ENCODE data around the gene RBBP9. TPM values are rescaled to one million over a fixed set of nuclear protein-coding genes. Genes with fewer than 3 reads are reported as not detected.
A peak's percentile ranks its signal among the peaks of the same experiment; 100 is the strongest.

RBBP9 gene
- total and polyA plus RNA-seq, 9 of the 15 experiments (the other 6 are each of a cell fraction or from before 2014, with no cell fraction given) = 0.94 to 4.4 (median 2.5) TPM

DNA sequence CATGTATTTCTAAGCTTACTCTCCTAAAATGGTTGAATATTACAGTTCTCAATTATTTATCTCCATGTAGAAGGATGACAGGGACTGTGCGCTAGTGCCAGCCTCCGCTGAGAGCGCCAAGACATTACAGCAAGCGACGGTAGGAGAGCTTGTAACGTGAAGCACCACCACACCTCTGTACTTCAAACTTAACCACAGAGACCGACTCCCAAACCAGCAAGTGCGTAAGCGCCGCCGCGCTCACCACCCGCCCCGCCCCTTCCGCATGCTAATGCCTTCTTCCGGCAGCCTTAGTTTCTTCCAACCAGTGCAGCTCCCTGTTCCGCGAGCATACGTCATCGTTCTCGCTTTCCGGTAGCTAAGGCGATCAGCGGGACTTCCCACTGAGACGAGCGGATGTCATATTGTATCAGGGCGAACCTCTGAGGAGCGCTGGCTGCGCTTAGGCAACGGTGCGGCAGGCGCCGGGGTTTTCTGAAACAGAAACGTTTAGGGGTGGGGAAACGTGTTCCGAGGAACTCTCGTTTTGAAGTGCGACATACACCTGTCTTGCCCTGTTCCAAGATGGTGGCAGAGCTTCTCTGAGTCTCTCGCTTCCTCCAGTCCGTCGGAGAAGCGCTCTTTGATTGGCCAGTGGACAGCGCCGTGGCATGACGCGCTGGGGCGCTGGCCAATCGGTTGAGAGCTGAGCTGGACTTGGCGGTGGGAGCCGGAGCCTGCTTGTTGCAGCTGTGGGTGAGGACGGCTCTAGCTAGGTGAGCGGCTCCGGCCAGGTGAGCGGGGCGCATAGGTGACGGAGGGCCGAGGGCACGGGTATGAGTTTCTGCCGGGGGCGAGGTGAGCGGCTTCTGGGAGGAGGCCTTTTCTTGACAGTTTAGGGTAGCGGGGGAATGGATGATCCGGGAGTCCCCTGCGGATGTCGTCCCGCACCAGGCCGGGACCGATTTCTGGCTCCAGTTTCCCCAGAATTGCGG, 10.5 kb upstream of the RBBP9 start, which contains the start of gene SEC23B (continued):
- TF ChIP-seq, protein P1, sequence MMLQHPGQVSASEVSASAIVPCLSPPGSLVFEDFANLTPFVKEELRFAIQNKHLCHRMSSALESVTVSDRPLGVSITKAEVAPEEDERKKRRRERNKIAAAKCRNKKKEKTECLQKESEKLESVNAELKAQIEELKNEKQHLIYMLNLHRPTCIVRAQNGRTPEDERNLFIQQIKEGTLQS (IDR thresholded peaks at IDR 0.05) = peak; percentile 87
- TF ChIP-seq, protein P1 (CRISPR knock-in tag; conservative IDR thresholded peaks at IDR 0.05) = no peak
- TF ChIP-seq, protein P2, sequence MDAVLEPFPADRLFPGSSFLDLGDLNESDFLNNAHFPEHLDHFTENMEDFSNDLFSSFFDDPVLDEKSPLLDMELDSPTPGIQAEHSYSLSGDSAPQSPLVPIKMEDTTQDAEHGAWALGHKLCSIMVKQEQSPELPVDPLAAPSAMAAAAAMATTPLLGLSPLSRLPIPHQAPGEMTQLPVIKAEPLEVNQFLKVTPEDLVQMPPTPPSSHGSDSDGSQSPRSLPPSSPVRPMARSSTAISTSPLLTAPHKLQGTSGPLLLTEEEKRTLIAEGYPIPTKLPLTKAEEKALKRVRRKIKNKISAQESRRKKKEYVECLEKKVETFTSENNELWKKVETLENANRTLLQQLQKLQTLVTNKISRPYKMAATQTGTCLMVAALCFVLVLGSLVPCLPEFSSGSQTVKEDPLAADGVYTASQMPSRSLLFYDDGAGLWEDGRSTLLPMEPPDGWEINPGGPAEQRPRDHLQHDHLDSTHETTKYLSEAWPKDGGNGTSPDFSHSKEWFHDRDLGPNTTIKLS (IDR thresholded peaks at IDR 0.05; ENCODE audit: borderline replicate concordance, low read depth) = peak; percentile 73; the same call in 1 of the 2 replicates
- TF ChIP-seq DMBX1 (CRISPR knock-in tag; IDR thresholded peaks at IDR 0.05; ENCODE audit: borderline replicate concordance) = no peak
- TF ChIP-seq ZFX (CRISPR knock-in tag; IDR thresholded peaks at IDR 0.05) = peak; percentile 86
- no peak for TF ChIP-seq NR2C1 (IDR thresholded peaks at IDR 0.05)
- TF ChIP-seq NR2C1 (tag; IDR thresholded peaks at IDR 0.05) = no peak
- TF ChIP-seq KLF16 (IDR thresholded peaks at IDR 0.05) = no peak
- no peak for TF ChIP-seq MTA2 (IDR thresholded peaks at IDR 0.05; ENCODE audit: low read depth)
- peak in 1 of 2 experiments; percentile 58; a peak in 2 of 4 replicates for TF ChIP-seq HDAC1 (IDR thresholded peaks at IDR 0.05)
- no peak for TF ChIP-seq KLF6 (CRISPR knock-in tag; IDR thresholded peaks at IDR 0.05; ENCODE audit: borderline replicate concordance)
- TF ChIP-seq ZBTB17 (CRISPR knock-in tag; IDR thresholded peaks at IDR 0.05) = no peak
- TF ChIP-seq RBFOX2 (IDR thresholded peaks at IDR 0.05; ENCODE audit: low read depth, low read length) = peak; percentile 95
- TF ChIP-seq, protein P3, sequence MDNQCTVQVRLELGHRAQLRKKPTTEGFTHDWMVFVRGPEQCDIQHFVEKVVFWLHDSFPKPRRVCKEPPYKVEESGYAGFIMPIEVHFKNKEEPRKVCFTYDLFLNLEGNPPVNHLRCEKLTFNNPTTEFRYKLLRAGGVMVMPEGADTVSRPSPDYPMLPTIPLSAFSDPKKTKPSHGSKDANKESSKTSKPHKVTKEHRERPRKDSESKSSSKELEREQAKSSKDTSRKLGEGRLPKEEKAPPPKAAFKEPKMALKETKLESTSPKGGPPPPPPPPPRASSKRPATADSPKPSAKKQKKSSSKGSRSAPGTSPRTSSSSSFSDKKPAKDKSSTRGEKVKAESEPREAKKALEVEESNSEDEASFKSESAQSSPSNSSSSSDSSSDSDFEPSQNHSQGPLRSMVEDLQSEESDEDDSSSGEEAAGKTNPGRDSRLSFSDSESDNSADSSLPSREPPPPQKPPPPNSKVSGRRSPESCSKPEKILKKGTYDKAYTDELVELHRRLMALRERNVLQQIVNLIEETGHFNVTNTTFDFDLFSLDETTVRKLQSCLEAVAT (IDR thresholded peaks at IDR 0.05) = peak in 1 of 2 experiments; percentile 57; a peak in 1 of 4 replicates
- TF ChIP-seq TRIM24 (IDR thresholded peaks at IDR 0.05) = no peak
- no peak for TF ChIP-seq HOMEZ (CRISPR knock-in tag; IDR thresholded peaks at IDR 0.05)
- no peak for TF ChIP-seq HMG20B (CRISPR knock-in tag; IDR thresholded peaks at IDR 0.05)
- TF ChIP-seq HCFC1 (IDR thresholded peaks at IDR 0.05; ENCODE audit: low read depth, low read length) = peak; percentile 66

Data from K562 (cell line).